ENCODE measurements around the gene CYP26B1. TPM values are rescaled to one million over a fixed set of nuclear protein-coding genes. Genes with fewer than 3 reads are reported as not detected.

The CYP26B1 gene
- total RNA-seq, 1 experiment from 2014 or later, result 0.42 TPM

GRCh38 chr2:72113847-72114692 lies 33.6 kb downstream of the CYP26B1 start:
- POLR2A ChIA-PET, result no interaction called here
- no peak for DNase-seq (ENCODE audit: low spot score)

GRCh38 chr2:72112981-72113846 lies 34.4 kb downstream of the CYP26B1 start:
- POLR2A ChIA-PET, result no interaction called here
- no peak overlapping the region for H3K27ac Mint-ChIP-seq
- no peak overlapping the region for H3K4me3 Mint-ChIP-seq
- H3K36me3 Mint-ChIP-seq, result peaks cover 23% of the 10 kb centered on the region
- no peak for DNase-seq (ENCODE audit: low spot score)
- ATAC-seq, result no peak
- CTCF ChIA-PET, result interaction anchor here (1.0 to 1.8 kb wide), 2 partner anchors 189 to 311 kb away, joined by 4 to 6 read pairs; no protein-coding TSS in a partner anchor
- peaks cover 30% of the 10 kb centered on the region for H3K9me3 Mint-ChIP-seq
- H3K4me1 Mint-ChIP-seq, result peaks cover 3% of the 10 kb centered on the region; the same call in 1 of the 2 replicates
- peaks cover 9% of the 10 kb centered on the region for H3K27me3 Mint-ChIP-seq (ENCODE audit: low read depth)
- TF ChIP-seq ZBTB21 (CRISPR knock-in tag; IDR thresholded peaks at IDR 0.05; ENCODE audit: borderline replicate concordance), result no peak
- TF ChIP-seq PRDM15 (CRISPR knock-in tag; IDR thresholded peaks at IDR 0.05), result no peak
- TF ChIP-seq ZNF281 (CRISPR knock-in tag; IDR thresholded peaks at IDR 0.05), result no peak
- TF ChIP-seq SP1 (CRISPR knock-in tag; conservative IDR thresholded peaks at IDR 0.05), result no peak
- TF ChIP-seq AR (CRISPR knock-in tag; IDR thresholded peaks at IDR 0.05), result no peak
- no peak for TF ChIP-seq E2F1 (CRISPR knock-in tag; IDR thresholded peaks at IDR 0.05)
- TF ChIP-seq SMAD3 (CRISPR knock-in tag; IDR thresholded peaks at IDR 0.05; ENCODE audit: borderline replicate concordance), result no peak
- TF ChIP-seq USF2 (CRISPR knock-in tag; IDR thresholded peaks at IDR 0.05), result no peak
- no peak for TF ChIP-seq ZNF138 (CRISPR knock-in tag; conservative IDR thresholded peaks at IDR 0.05)
- no peak for TF ChIP-seq ATF1 (CRISPR knock-in tag; IDR thresholded peaks at IDR 0.05)
- no peak for TF ChIP-seq TEAD1 (CRISPR knock-in tag; IDR thresholded peaks at IDR 0.05)
- no peak for TF ChIP-seq TP53 (CRISPR knock-in tag; IDR thresholded peaks at IDR 0.05)

More at GRCh38 chr2:72113847-72114692, 33.6 kb downstream of the CYP26B1 start:
- ATAC-seq, result no peak
- CTCF ChIA-PET, result interaction anchor here (0.7 to 2.5 kb wide), 5 partner anchors 9 to 449 kb away, joined by 4 to 16 read pairs (median 5); no protein-coding TSS in a partner anchor
- Mint-ChIP-seq H3K27me3 (ENCODE audit: low read depth) (peaks cover 6% of the 10 kb centered on the region), H3K9me3 (peaks cover 30% of the 10 kb centered on the region), H3K27ac (no peak overlapping the region), H3K4me3 (no peak overlapping the region), H3K36me3 (peaks cover 23% of the 10 kb centered on the region), H3K4me1 (peaks cover 3% of the 10 kb centered on the region; the same call in 1 of the 2 replicates)
- no peak for TF ChIP-seq TEAD4 (CRISPR knock-in tag; IDR thresholded peaks at IDR 0.05)
- TF ChIP-seq JAZF1 (CRISPR knock-in tag; IDR thresholded peaks at IDR 0.05), result no peak
- TF ChIP-seq SOX15 (CRISPR knock-in tag; IDR thresholded peaks at IDR 0.05), result no peak
- TF ChIP-seq GABPB1 (CRISPR knock-in tag; IDR thresholded peaks at IDR 0.05), result no peak
- no peak for TF ChIP-seq FOXJ3 (CRISPR knock-in tag; IDR thresholded peaks at IDR 0.05; ENCODE audit: borderline replicate concordance)
- TF ChIP-seq SMAD4 (CRISPR knock-in tag; IDR thresholded peaks at IDR 0.05), result no peak
- no peak for TF ChIP-seq MXD4 (CRISPR knock-in tag; IDR thresholded peaks at IDR 0.05; ENCODE audit: borderline replicate concordance)
- no peak for TF ChIP-seq MAX (CRISPR knock-in tag; IDR thresholded peaks at IDR 0.05)
- TF ChIP-seq ZBTB43 (CRISPR knock-in tag; IDR thresholded peaks at IDR 0.05), result no peak

Measured in WTC11 (cell line).